Activated CD8-positive, alpha-beta memory T cell treated with anti-CD3 and anti-CD28 coated beads, Interleukin-2, amount 50 U/mL, for 1 hour (primary cell): ENCODE results near the gene PIK3R1.
"Not testable (repeated sequence)": the region's sequence is repeated elsewhere in the genome, so short reads cannot be mapped to it uniquely, and the experiment has no call there.

Source experiments
- DNase-seq: peaks from one replicate; pipeline ENCODE4 v3.0.0-alpha.2; 2020; ENCODE audit errors: extremely low read depth

PIK3R1 gene

DNA sequence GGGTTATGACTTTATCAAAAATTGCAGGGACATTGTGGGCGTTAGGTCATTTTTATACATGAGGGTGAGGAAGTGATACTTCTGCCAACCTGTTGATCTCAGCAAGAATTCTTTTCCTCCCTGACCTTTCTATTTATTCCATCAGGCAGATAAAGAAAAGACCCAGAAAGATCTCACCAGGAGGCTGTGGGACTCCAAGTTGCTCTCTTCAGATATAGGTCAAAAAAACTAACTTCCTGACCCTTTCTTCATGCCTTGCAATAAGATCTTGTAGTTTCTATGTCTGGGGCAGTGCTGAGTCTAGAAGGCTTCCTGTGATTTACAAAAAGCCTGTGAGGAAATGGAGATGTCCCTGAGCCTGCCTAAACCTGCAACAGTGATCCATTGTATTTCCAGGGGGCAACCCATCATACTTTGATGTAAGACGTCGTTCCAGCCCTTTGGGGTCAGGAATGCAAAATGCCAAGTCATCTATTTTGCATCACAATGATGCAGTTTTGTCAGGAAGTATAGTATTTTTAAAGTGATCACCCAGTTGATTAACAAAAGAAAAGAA is 22.0 kb upstream of the PIK3R1 start:
- no peak for DNase-seq

DNA sequence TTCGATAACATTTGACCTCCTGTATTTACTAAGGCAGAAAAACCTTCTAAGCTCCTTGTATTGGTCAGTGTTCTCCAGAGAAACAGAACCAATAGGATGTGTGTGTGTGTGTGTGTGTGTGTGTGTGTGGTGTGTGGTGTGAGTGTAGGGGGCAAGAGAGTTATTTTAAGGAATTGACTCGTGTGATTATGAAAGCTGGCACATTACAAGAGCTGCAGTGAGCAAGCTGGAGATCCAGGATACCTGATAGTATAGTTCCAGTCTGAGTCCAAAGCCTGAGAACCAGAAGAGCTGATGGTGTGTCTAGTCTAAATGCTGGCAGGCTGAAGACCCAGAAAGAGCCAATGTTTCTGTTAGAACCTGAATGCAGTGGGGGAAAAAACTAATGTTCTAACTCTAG is 21.2 kb upstream of the PIK3R1 start:
- DNase-seq, result no peak

DNA sequence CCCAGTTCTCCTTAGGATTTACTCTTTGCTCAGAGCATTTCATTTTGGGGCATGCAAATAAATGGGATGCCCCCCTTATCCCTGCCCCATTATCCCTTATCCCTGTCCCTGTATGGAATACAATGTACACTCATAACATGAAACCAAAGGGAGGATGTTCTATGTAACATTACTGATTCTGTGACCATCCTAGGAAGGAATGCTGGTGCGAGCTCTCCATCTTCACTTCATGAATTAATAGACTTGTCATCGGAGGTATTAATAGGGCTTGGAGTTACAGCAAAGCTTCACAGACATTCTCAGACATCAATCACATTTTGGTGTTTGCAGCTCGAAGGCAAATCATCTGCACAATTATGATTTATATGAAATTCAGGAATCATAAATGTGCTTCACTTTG is 20.4 kb upstream of the PIK3R1 start:
- no peak for DNase-seq

DNA sequence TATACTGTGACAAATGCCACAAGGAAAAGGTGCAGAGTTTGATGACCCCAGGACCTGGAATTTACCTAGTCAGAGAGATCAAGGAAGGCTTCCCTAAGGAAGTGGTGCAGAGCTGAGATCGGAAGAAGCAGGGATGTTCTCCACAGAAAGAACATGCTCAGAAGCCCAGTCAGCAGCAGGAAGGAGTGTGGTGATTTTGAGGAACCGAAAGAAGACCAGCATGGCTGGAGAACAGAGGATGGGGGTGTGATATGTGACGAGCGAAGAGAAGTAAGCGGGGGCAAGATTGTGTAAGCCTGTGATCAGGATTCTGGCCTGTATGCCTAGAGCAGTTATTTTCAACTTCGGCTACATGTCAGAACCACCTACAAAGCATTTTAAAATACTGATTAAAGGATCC is 18.7 kb upstream of the PIK3R1 start:
- DNase-seq, result no peak

DNA sequence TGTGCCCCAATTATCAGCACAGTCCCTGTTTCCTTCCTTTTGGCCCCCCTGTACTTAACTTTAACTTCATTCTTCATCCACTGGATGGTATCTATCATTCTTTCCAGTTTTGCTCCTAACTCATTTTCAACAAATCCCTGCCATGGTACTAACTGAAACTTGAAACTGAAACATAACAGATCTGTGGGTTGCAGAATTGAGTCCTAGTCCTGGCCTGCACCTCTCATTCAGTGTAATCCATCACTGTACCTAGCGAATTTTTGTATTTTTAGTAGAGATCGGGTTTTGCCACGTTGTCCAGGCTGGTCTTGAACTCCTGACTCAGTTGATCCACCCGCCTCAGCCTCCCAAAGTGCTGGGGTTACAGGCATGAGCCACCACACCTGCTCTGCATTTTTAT is 15.3 kb upstream of the PIK3R1 start:
- DNase-seq, result no peak

DNA sequence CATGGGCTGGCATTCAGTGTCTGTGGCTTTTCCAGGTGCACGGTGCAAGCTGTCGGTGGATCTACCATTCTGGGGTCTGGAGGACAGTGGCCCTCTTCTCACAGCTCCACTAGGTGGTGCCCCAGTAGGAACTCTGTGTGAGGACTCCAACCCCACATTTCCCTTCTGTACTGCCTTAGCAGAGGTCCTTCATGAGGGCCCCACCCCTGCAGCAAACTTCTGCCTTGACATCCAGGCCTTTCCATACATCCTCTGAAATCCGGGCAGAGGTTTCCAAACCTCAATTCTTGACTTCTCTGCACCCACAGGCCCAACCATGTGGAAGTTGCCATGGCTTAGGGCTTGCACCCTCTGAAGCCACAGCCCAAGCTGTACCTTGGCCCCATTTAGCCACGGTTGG is 4.9 kb upstream of the PIK3R1 start:
- not testable (repeated sequence) for DNase-seq

DNA sequence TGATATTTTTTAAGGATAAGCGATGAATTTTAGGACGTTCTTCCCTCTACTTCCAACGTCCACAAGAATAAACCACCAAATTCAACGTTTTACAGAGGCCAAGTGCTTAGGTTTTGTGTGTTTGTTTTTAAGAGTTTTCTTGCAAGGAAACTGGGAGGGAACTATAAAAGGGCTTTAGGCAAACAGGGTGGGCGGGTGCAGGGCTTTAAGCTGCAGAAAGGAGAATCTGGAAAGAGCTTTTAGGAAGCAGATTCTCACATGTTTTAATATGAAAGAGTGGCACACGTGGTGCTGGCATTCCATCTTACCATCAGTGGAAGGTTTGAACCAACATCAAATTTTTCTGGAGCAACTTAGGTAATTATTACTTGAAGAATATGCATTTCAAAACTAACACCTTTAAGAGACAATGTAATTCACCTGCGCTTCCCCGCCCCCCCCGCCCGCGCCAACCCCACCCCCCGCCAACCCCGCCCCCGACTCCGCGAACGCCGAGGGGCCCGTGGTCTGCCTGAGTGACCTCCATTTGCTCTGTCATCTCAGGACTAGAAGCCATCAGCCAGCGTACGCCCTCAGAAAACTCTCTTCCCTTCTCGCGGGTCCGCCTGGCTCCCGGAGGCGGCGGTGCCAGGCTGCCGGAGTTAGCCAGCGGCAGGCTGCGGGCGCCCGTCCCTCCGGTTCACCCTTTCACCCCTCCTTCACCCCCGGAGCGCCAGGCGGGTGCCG is 911 bp upstream of the PIK3R1 start:
- no peak for DNase-seq

DNA sequence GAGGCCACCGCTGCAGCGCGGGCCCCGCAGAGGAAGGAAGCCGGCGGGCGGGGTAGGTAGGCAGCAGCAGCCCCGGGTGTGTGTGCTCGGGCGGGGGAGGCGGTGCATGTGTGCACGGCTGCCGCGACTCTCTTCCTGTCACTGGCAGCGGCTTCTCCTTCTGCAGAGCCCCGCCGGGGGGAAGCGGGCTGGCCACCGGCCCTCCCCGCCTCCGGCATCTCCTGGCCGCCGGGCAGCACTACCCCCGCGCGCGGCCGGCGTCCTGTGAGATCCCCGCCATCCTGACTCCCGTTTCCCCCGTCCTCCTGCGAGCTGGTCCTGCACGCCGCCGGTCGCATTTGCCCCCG is 315 bp downstream of the PIK3R1 start:
- DNase-seq, result no peak

DNA sequence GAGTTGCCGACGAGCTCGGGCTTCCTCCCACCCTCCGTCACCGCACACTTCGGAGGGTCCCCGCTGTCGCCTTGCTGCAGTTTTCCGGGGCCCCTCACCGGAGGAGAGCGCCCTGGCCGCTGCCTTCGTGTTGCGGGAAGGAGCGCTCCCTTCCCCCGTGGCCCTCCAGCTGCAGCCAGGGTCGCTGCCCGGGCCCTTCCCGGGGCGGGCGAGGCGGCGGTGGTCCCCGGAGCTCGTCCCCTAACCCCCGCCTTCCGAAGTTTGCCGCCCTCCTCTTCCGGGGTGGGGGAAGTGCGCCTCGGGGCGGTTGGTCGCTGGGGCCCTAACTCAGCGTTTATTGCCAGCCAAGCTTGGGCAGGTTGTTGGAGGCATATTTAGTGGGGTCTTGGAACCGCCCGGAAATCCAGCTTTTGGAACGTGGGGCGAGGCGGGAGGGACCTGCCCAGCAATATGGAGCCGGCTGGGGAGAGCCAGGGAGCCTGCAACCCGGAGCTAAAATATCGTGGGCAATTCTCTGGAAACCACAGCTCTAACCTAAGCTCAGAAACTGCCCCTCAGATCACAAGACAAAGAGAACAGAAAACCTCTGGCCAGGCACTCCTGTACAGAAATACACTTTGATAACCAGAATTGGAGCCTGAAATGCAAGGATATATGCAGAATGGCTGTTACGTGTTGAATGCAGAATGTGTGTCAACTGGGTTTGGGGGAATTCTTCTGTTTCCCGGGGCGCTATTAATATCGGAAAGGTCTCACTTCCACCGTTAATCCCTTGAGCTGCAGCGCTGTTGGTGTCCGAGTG is 890 bp downstream of the PIK3R1 start:
- no peak for DNase-seq

DNA sequence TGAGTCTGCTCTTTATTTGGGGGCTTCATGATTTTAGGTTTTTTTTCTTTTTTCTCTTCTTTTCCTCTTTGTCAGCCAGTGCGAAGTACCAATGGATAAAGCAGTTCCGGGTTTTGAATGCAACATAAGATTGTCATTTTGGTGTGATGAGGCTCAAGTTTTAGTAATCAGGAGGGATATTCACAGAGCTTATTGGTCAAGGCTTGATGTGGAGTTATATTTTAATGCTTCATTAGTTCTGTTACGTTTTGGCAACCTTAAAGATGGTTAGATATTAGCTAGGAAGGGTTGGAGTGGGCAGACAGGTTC is 1.4 kb downstream of the PIK3R1 start:
- DNase-seq, result no peak

DNA sequence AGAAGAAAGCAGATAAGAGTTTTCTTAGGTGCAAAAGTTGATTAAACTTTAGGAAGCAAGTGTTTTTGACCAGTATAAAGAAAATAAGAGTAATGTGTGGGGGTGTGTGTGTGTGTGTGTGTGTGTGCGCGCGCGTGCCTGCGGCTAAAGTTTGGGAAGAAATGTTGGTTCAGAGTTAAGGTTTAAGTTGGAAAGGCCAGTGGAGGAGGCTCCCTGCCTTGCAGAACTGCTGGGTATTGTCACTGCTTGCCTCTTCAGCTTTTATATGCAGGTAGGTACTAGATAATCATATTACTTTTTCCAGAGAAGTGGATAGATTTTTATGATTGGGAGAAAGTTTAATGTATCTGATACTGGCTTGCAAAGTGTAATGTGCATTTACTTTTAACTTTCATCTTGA is 2.0 kb downstream of the PIK3R1 start:
- no peak for DNase-seq

DNA sequence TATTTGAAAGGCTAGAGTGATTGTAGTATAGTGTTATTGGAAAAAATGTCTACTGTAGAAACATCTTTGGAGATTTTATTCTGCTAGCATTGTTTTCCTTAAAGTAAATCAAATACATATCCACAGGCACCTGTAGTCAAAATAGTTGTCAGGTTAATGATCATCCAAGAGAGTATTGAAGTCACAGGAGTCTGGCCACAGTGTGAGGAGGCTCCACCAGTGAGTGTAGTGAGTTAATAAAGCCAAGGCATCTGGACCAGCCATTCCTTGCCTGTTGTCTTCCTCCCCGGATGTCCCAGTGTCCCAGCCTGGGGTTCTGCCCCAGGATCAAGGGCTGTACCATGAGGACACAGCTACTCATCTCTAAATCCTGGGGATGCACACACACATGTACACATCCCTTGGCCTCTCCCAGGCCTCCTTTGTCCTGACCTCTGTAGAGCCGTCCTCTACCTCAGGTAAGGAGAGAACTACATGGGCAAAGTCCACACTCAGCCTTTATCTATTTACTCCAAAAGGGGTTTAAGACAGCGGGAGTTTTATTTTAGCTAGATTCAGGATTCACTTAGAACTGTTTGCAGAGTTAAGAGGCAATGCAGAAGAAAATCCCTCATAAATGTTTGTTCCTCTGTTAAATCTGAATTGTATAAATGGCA is 3.7 kb downstream of the PIK3R1 start:
- DNase-seq, result no peak

DNA sequence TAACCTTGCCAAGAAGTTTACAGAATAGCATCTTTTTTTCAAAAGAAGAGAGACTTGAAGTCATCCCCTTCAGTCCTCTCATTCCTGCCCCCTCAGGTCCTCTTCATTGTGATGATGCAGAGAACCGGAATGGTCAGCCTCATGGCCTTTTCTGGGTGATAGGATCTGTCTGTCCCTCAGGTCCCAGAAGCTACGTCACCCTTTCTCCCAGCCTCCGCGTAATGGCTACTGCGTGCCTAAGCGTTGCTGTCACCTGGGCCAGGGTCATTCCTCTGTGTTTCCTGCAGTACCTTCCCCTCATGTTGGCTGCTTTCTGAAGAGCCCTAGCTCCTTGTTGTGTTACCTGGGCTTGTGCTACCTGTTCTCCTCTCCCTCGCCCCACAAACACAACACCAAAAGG is 4.7 kb downstream of the PIK3R1 start:
- DNase-seq, result no peak

DNA sequence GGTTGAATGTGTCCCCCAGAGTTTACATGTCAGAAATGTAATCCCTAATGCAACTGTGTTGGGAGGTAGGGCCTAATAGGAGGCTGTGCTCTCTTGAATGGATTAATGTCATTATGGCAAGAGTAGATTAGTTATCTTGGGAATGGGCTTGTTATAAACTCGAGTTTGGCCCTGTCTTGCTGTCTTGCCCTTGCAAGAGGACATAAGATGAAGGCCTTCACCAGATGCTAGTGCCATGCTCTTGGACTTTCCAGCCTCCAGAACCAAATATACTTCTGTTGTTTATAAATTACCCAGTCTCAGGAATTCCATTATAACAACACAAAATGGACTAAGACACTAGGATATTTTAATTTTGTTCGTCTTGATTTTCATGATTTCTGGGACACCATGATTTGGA is 5.4 kb downstream of the PIK3R1 start:
- no peak for DNase-seq

DNA sequence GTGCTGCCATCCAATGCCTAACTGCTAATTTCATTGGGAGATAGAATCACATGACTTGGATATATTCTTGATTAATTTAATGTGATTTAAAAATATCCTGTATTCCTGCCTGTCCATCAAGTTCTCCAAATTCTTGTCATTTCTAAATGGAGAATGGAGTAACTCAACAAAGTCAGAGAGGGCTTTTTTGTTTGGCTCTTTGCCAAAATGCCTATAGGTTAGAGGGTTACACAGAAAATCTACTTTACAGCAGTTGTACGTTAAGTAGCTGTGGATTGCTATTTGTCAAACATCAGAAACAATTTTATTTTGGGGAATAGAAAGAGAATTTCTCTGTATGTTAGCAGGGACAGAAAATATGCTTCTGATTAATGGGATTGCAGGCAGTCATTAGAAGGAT is 5.9 kb downstream of the PIK3R1 start:
- no peak for DNase-seq

DNA sequence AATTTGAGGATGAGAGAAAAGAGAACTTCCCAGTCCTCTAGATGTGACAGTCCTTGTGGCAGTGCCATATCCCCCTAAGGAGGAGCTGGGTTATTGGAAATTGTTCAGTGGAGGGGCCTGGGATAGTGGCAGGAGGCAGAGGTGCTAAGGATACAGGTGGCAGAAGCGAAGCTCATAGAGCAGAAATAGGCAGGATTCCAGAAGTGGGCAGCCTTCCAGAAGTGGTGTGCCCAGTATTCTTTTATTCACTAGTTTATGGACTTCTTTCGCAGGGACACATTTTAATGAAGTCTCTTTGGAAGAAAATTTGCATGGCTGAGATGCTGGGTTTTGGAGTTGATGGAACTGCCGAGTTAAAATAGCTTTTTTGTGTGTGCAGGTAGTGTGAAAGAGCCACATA is 6.8 kb downstream of the PIK3R1 start:
- no peak for DNase-seq

DNA sequence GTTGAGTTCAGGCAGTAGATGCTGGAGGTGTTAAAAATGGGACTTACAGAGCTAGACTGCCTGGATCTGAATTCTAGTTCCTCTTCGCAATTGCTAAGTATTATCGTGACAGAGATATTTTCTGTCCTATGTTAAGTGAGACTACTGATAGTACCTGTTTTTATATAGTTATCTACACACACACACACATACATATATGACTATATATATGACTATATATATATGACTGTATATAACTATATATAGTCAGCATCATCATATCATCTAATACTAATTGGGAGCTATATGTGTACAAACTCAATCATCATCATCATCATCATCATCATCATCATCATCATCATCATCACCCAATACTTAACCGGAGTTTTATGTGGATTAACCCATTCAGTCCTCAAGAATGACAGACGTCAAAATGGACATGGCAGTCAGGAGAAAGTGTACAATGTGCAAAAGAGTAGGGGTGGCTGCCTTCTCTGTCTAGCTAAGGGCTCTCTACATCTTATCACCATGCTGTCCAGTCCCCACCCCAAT is 7.3 kb downstream of the PIK3R1 start:
- no peak for DNase-seq

DNA sequence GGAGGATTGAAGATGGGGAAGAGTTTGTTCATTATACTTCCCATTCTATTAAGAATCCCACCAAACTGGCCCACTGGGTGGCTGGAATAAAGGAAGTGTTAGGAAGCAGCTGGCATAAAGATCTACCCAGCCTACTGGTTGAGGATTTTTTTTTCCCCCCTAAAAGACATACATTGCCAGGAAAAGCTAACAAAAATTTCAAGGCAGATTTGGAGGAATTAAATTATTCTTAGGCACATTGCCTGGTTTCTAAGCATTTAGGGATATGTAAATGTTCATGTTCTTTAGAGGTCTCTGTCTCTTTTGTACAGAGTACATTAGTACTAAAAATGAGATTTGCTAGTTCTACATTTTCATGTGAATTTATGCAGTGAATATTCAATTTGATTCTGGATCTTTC is 8.3 kb downstream of the PIK3R1 start:
- DNase-seq, result no peak

DNA sequence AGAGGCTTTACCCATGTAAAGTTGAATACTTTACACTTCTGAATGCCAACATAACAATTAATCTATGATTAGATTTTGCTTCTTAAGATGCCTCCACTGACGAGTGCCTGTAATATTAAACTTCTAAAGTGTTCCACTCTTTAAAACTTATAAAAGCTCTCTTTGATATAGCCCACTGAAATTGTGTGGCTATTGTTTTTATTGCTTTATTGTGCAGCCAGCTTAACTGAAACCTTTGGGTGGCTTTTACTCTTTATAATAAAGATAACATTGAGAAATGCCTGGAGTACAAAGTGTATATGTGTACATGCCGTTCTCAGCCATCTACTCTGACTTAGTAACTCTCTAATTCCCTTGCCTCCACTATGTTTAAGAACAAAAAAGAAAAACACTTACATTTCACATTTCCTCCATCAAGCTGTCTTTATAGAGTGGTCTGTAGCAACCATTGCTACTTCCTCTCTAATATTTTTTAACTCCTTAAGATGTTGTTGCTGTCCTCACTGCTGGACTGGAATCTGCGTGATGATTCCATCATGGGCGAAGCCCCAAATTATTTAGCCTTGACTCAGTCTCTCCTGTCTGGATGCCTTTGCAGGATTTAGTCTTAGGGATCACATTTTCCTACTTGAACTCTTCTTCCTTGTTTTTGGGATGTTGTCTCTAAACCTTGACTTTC is 9.1 kb downstream of the PIK3R1 start:
- no peak for DNase-seq

DNA sequence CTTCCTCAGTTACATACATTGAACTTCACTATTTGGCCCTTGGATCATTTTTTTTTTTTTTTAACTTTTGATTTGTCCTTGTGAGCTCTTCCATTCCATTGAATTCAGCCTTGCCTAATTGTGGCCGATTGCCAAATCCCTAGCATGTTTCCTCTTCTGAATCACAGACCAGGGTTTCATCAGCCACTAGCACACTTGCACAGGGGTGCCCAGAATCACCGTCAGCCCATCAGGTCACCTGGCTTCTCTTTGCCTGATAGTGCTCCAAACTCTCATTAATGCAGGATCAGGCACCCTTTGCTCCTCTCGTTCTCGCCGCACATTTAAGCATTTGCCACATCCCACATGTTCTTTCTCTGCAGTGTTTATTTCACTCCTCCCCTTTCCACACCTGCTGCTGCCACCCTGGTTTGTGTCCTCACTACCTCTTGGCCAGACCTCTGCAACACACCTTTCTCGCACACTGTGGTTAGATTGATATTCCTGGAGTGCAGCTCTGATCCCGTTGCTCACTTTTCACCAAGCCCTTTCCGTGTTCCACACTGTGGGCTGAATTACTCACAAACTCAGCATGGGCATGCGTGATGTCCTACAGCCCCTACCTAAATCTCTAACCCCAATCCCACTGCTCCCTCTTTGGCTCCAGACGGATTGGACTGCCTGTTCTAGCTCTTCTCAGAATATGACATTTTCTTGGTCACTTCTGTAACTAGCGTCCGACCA is 9.8 kb downstream of the PIK3R1 start:
- no peak for DNase-seq

DNA sequence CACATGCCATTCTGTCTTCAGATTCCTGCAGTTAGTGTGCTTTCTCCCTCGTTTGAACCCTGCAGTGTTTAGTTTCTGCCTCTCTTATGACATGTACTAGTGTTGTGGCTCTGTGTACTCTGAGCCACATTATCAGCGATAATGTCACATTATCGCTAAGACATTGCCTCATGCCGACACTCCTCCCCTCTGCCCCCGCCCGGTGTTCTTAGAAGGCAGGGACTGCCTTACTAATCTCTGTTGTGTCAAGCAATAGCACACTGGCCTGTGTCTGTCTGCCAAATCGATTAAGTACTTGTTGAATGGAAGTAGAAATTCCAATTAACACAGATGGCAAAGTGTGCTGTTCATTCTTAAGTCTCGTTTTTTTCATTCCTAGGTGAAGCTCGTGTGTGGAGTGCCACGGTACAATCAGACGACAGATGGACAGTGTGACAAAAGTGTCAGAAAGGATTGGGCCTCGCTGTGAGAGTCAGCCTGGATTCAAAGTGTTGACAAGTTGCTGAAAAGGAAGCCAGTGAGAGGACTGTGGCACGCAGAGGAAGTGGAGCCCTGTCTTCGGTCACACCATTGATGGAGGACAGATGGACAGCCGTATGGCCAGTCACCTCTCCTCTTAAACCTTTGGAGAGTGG is 10.5 kb downstream of the PIK3R1 start:
- DNase-seq, result no peak
